SK-MEL-5 (cell line): ENCODE data around the gene TNFRSF11A. TPM values are rescaled to one million over a fixed set of nuclear protein-coding genes. Genes with fewer than 3 reads are reported as not detected.

Source experiments
- DNase-seq: peaks from one replicate; pipeline ENCODE4 v3.0.0-alpha.2; 2016; ENCODE audit warnings: low read depth, low spot score
- in situ Hi-C: cut with HindIII; loops from 2 replicates; pipeline ENCODE4 v1.10.0; 2016; ENCODE audit warnings: low sequenced_read_pairs, high pct_unique_total_duplicates, low pct_unique_long_range_greater_than_20kb
- total RNA-seq: library from RNA; depleted of rRNA; stranded (reverse); fragments of >200 nt; shearing (Covaris generic); gene quantifications from 2 replicates; pipeline ENCODE4 v1.2.3, GENCODE V29; 2014

TNFRSF11A gene
- total RNA-seq, 1 experiment from 2014 or later, result 3.0 TPM

- no peak for DNase-seq
- in situ Hi-C loops, result no loop called here
These were observed 12.2 kb downstream of the TNFRSF11A start for GRCh38 chr18:62337336-62337735.

GRCh38 chr18:62338446-62339105 is 13.5 kb downstream of the TNFRSF11A start:
- no peak for DNase-seq
- in situ Hi-C loops, result no loop called here

- no peak for DNase-seq
- in situ Hi-C loops, result no loop called here
These were observed 14.2 kb downstream of the TNFRSF11A start for GRCh38 chr18:62339106-62339988.

GRCh38 chr18:62340996-62341395 is 15.9 kb downstream of the TNFRSF11A start:
- DNase-seq, result no peak
- in situ Hi-C loops, result no loop called here

- DNase-seq, result no peak
- in situ Hi-C loops, result no loop called here
These were observed 16.4 kb downstream of the TNFRSF11A start for GRCh38 chr18:62341473-62341872.

GRCh38 chr18:62342884-62343283 is 17.8 kb downstream of the TNFRSF11A start:
- in situ Hi-C loops, result no loop called here
- DNase-seq, result no peak

GRCh38 chr18:62343316-62343715 is 18.2 kb downstream of the TNFRSF11A start:
- in situ Hi-C loops, result no loop called here
- DNase-seq, result no peak

- in situ Hi-C loops, result no loop called here
- DNase-seq, result no peak
These were observed 20.8 kb downstream of the TNFRSF11A start for GRCh38 chr18:62345909-62346308.

GRCh38 chr18:62346333-62347088 is 21.4 kb downstream of the TNFRSF11A start:
- DNase-seq, result no peak
- in situ Hi-C loops, result no loop called here

- in situ Hi-C loops, result no loop called here
- DNase-seq, result no peak
These were observed 22.0 kb downstream of the TNFRSF11A start for GRCh38 chr18:62347089-62347506.

- in situ Hi-C loops, result no loop called here
- DNase-seq, result no peak
These were observed 23.4 kb downstream of the TNFRSF11A start for GRCh38 chr18:62348474-62348873.

- no peak for DNase-seq
- in situ Hi-C loops, result no loop called here
These were observed 28.1 kb downstream of the TNFRSF11A start for GRCh38 chr18:62353170-62353569.

- in situ Hi-C loops, result no loop called here
These were observed 29.0 kb downstream of the TNFRSF11A start for GRCh38 chr18:62354151-62354550.

GRCh38 chr18:62357079-62357719 is 32.1 kb downstream of the TNFRSF11A start:
- DNase-seq, result no peak
- in situ Hi-C loops, result no loop called here

More at GRCh38 chr18:62354151-62354550, 29.0 kb downstream of the TNFRSF11A start:
- no peak for DNase-seq

- in situ Hi-C loops, result no loop called here
- DNase-seq, result no peak
These were observed 35.7 kb downstream of the TNFRSF11A start for GRCh38 chr18:62360805-62361204.

- DNase-seq, result no peak
- in situ Hi-C loops, result no loop called here
These were observed 36.2 kb downstream of the TNFRSF11A start for GRCh38 chr18:62361288-62361687.

- DNase-seq, result no peak
- in situ Hi-C loops, result no loop called here
These were observed 39.4 kb downstream of the TNFRSF11A start for GRCh38 chr18:62364558-62364957.

- DNase-seq, result no peak
- in situ Hi-C loops, result no loop called here
These were observed 40.3 kb downstream of the TNFRSF11A start for GRCh38 chr18:62365420-62365819.
